Measurements from ENCODE around the gene SUSD2.
A peak's percentile ranks its signal among the peaks of the same experiment; 100 is the strongest.
"Not testable (repeated sequence)": the region's sequence is repeated elsewhere in the genome, so short reads cannot be mapped to it uniquely, and the experiment has no call there.

SUSD2 gene, protein sequence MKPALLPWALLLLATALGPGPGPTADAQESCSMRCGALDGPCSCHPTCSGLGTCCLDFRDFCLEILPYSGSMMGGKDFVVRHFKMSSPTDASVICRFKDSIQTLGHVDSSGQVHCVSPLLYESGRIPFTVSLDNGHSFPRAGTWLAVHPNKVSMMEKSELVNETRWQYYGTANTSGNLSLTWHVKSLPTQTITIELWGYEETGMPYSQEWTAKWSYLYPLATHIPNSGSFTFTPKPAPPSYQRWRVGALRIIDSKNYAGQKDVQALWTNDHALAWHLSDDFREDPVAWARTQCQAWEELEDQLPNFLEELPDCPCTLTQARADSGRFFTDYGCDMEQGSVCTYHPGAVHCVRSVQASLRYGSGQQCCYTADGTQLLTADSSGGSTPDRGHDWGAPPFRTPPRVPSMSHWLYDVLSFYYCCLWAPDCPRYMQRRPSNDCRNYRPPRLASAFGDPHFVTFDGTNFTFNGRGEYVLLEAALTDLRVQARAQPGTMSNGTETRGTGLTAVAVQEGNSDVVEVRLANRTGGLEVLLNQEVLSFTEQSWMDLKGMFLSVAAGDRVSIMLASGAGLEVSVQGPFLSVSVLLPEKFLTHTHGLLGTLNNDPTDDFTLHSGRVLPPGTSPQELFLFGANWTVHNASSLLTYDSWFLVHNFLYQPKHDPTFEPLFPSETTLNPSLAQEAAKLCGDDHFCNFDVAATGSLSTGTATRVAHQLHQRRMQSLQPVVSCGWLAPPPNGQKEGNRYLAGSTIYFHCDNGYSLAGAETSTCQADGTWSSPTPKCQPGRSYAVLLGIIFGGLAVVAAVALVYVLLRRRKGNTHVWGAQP

GRCh38 chr22:24181088-24181995, at the start of gene SUSD2:
SUSD2 (plus strand) TSS chr22:24181487; CDS start chr22:24181520, 33 bp downstream.
- DNase-seq = no peak

DNA sequence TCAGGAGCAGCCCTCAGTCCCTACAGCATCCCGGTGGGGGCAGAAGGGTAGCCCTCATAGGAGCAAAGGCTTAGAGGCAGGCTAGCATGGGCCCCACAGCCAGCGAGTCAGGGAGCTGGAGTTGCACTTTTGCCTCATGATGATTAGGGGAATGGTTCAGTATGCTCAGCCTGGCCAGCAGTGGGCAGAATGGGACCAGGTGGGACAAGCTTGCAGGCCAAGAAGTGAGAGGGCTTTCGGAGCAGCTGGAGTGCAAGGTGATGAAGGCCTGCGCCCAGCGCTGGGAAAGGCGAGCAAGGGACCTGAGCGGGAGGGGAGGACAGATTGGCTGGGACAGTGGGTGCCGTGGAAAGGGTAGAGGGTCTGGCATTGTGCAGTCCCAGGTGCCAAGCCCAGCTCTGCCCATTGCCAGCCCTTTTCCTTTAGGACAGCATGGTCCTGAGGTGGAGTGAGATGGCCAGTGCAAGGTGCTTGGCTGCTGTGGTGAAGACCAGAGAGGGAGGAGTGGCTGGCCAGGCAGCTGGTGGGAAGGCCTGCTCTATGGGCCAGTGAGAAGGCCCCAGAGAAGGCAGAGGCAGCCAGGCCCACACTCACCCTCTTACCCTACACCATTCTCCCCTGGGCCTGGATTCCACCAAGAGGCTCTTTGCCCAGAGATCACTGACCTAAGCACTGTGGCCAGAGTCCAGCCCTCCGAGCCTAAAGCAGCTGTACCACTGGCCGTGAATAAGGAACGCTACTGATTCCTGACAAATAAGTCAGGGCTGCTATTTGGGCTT, 47.9 kb upstream of the SUSD2 start:
- DNase-seq = peak; percentile 53

GRCh38 chr22:24134090-24134846, 47.0 kb upstream of the SUSD2 start:
- peak; percentile 69 for DNase-seq

DNA sequence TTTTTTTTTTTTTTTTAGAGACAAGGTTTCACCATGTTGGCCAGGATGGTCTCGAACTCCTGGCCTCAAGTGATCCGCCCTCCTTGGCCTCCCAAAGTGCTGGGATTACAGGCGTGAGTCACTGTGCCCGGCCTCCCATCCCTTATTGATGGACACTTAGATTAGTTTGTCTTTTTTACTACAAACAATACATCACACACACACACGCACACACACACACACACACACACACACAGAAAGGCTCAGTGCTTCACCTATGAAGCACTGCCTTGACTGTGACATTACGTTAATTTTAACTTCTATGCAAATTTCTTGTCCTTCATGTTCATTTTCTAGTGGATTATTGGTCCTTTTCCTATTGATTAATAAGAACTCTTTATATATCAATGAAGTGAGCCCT, 44.8 kb upstream of the SUSD2 start:
- DNase-seq = not testable (repeated sequence)

DNA sequence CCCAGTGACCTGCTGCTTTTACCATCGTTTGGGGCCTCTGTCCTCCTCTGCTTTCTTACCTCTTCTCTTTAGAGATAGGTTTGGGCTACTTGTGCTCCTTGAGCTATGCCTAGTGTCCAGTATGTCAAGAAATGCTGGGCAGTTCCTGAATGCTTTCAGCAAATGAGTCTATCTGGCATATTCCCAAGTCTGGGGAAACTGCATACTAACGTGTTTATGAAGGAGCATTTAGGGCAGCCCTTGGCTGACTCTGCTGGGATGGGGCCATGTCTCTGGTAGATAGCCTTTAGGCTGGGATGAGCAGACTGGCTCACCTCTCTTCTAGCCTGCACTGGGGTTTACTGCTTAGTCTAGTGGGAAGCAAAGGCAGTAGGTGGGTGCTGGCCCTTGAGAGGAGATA, 43.7 kb upstream of the SUSD2 start:
- no peak for DNase-seq

GRCh38 chr22:24138649-24139420, 42.5 kb upstream of the SUSD2 start:
- DNase-seq = no peak

- peak; percentile 28 for DNase-seq
Observed at GRCh38 chr22:24140357-24140756, 40.9 kb upstream of the SUSD2 start.

GRCh38 chr22:24141586-24141985, 39.7 kb upstream of the SUSD2 start:
- peak; percentile 35 for DNase-seq

GRCh38 chr22:24142241-24142640, 39.0 kb upstream of the SUSD2 start:
- DNase-seq = no peak

DNA sequence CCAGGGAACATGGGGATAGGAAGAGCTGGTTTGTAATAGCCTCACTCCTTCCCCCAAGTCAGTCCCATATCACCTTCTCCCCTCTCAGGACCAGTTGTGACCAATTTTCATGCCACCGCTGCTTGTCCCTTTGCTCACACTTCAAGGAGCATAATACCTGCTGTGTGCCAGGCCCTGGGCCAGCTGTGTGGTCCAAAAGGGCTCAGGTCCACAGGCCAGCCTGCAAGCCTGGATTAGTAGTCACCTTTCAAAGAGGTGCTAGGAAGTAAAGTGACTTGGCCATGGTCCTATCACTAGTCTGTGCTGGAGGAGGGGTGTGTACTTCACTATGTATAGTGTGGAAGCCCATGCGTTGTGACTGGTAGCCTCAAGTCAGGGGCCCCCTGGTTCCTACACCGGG, 38.5 kb upstream of the SUSD2 start:
- no peak for DNase-seq

DNA sequence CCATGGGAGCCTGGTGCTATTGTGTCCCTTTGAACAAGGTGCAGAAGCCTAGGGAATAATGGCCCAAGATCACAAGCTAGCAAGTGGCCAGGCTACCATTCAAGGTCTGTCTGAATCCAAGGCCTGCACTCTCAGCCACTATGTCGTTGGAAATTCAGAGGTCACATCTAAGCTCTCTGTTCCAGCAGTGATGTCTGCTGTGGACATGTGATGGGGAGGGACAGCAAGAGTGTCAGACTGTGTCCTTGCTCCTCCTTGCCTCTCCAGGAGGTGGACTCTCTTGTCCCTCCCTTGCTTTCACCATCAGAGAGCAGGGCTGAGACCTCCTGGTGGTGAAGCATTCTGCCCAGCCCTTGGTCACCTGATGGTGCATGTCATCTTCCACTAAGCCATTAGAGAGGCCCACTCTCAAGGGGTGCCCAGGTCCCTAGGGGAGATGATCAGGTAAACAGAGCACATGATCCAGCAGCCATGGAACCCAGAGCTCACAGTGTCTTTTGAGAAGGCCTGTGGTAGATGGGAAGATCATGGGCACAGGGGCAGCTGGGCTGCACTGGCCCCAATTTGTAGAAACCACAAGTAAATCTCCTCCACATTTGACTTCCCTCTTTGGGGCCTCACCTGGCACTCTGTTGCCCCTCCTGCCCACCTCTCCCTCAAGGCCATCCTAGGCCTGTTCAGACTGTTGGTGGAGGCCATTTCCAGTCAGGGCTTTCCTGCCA, 37.1 kb upstream of the SUSD2 start:
- no peak for DNase-seq

DNA sequence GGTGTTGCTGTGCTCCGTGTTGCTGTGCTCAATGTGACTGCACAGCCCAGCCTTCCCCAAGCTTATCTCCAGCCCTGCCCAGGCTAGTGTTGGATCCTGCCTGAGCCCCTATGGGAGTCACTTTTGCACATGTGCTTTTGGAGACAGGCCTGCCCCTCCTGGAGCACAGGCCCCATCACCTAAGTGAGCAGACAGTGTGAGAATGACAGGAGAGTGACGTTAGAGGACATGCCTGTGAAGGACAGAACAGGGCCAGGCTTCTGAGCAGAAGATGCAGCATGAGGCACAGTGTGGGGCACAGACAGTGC, 36.6 kb upstream of the SUSD2 start:
- DNase-seq = no peak

DNA sequence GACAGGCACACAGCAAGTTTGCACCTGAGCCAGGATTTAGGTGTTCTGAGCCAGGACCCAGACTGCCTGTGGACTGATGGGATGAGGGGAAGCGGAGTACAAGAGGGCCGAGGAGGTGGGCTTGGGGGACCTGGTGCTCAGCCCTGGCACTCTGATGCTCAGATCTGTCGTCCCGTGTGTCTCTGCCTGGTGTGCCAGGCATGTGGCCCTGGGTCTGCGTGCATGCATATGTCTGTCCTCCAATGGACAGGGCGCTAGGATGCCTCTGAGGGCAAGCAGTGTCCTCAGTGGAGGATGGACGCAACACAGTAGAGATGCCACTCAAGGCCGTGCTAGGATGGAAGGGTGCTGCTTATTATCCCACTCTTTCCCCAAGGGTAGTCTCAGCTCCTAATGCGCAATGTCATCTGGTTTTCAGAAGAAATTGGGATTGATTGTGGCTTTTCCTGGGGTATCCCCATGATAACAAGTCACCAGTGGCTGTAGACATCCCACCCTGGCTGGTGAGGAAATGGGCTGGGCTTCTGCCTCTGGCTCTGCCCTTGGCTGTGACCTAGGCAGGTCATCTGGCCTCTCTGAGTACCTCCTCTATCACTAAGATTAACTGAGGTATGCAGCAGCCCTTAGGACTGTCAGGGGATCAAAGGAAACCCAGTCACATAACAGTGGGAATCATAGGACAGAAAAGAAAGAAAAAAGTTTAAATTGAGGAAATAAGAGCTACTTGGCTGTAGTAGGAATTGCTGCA, 35.7 kb upstream of the SUSD2 start:
- no peak for DNase-seq

DNA sequence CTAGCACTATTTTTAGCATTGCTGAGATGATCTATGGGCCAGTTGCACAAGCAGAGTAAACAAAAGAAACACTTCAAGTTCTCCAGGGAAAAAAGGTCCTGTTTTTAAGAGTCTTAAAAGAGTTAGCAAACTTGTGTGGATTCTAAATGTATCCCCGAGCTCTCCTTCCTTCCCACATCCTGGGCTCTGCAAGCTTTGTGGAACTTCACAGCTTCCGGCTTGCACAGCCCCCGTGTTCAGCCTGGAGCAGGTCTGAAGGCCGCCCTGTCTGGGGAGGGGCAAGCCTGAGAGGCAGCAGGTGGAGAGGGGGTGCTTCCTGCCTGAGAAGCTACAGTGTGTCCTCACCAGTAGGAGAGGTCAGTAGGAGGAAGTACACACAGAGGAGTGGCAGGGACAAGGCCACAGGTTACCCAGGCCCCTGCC, 35.1 kb upstream of the SUSD2 start:
- DNase-seq = peak; percentile 37

GRCh38 chr22:24146791-24147353, 34.4 kb upstream of the SUSD2 start:
- DNase-seq = no peak

DNA sequence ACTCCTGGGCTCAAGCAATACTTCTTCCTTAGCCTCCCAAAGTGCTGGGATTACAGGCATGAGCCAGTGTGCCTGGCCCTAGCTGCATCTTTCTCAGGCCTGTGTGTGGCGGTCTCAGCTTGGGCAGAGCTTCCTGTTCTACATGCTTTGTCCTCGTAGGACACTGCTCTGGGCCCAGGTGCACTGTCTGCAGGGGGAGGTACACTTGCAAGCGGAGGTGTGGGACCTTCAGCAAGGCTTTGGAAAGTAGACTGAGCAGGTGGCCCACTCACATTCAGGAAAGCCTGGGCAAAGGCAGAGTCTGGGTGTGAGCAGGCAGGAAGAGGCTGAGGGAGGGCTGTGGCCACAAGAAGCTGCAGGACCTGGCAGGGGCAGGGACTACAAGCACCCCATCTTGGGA, 33.6 kb upstream of the SUSD2 start:
- no peak for DNase-seq

- no peak for DNase-seq
Observed at GRCh38 chr22:24148266-24149197, 32.8 kb upstream of the SUSD2 start.

- no peak for DNase-seq
Observed at GRCh38 chr22:24149198-24149590, 32.1 kb upstream of the SUSD2 start.

Data from CD4-positive, alpha-beta T cell treated with Interleukin-17A for 1 hour (primary cell).